Mammary epithelial cell (primary cell): ENCODE results near the gene BCORL1.

ENCODE experiments used
- CTCF ChIP-seq, 2 donors: IDR thresholded peaks in 1 of 2; conservative IDR thresholded peaks in 1 of 2; 2 replicates each; pipeline ENCODE4 v1.5.1; 2011 to 2012; ENCODE audit warnings: inconsistent platforms in 2 of 2, low read length in 2 of 2, mild to moderate bottlenecking in 2 of 2, control low read depth in 1 of 2, low read depth in 1 of 2; ENCODE audit not compliant: insufficient read depth in 1 of 2; ENCODE audit errors: extremely low read depth in 1 of 2
- EZH2 ChIP-seq: IDR thresholded peaks from 2 replicates; pipeline ENCODE4 v1.6.1; 2012; ENCODE audit warnings: low read length, inconsistent platforms, borderline replicate concordance

DNA sequence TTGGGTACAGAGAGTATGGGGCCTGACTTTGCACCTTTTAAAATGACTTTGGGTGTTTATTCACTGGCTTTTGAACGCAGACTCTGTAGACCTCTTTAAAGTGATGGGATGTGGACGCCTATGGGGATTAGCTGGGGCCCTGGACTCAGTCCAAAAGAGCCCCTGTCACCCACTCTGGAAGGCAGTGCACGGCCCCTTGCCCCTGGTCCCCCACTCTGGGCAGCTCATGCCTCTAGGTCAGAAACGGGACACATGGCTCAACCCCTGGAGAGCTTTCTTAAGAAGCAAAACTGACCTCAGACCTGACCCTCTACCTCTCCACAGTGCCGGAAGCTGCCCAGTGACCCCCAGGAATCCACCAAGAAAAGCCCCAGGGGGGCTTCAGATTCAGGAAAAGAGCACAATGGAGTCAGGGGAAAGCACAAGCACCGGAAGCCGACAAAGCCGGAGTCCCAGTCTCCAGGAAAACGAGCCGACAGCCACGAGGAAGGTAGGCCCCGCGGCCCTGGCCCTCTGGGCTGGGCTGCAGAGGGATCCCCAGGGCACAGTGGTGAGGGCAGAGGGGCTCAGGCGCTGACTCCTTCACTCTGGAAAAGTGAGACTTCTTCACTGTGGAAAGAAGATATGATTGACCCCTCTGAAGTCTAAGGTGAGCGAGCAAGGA is 38.4 kb downstream of the BCORL1 start:
- TF ChIP-seq CTCF (conservative IDR thresholded peaks at IDR 0.05 in 1 of 2, IDR thresholded peaks at IDR 0.05 in 1 of 2; ENCODE audit: extremely low read depth in 1 of 2, insufficient read depth in 1 of 2, low read depth in 1 of 2, low read length in 2 of 2) (no peak), EZH2 (no peak)
